Right renal cortex interstitium (tissue), 3 donors: Measurements from ENCODE around the gene CTTN. TPM values are rescaled to one million over a fixed set of nuclear protein-coding genes. Genes with fewer than 3 reads are reported as not detected.

Experiments used
- polyA plus RNA-seq, 3 donors: library from polyadenylated mRNA; unstranded; fragments of 120-200 nt; gene quantifications; one replicate each; pipeline ENCODE4 v1.2.1, GENCODE V29; 2013; ENCODE audit not compliant: insufficient read length in 3 of 3

CTTN gene
- polyA plus RNA-seq, 3 donors: 136 to 145 (median 140) TPM

Other genes with a start within 250 kb of the CTTN start
- 10 to 100 TPM; 16.3 to 18.3 (median 17.3) TPM for gene FADD, start 195.2 kb upstream of the CTTN start, polyA plus RNA-seq
- 10 to 100 TPM; 40.2 to 44.4 (median 42.1) TPM for gene PPFIA1, start 127.8 kb upstream of the CTTN start, polyA plus RNA-seq